Uterine smooth muscle cell (primary cell): ENCODE data around the gene DPPA5. TPM values are rescaled to one million over a fixed set of nuclear protein-coding genes. Genes with fewer than 3 reads are reported as not detected.

ENCODE experiments used
- total RNA-seq: library from RNA; depleted of rRNA; stranded (reverse); fragments of >200 nt; gene quantifications from 2 replicates; pipeline ENCODE4 v1.2.3, GENCODE V29; 2014

DPPA5 gene
- not detected in 2 replicates for total RNA-seq

GRCh38 chr6:73353636-73354593 lies at the start of gene DPPA5:
TSS of gene DPPA5 (minus strand) at chr6:73354276. CDS start at chr6:73354225, 51 bp downstream.

DNA sequence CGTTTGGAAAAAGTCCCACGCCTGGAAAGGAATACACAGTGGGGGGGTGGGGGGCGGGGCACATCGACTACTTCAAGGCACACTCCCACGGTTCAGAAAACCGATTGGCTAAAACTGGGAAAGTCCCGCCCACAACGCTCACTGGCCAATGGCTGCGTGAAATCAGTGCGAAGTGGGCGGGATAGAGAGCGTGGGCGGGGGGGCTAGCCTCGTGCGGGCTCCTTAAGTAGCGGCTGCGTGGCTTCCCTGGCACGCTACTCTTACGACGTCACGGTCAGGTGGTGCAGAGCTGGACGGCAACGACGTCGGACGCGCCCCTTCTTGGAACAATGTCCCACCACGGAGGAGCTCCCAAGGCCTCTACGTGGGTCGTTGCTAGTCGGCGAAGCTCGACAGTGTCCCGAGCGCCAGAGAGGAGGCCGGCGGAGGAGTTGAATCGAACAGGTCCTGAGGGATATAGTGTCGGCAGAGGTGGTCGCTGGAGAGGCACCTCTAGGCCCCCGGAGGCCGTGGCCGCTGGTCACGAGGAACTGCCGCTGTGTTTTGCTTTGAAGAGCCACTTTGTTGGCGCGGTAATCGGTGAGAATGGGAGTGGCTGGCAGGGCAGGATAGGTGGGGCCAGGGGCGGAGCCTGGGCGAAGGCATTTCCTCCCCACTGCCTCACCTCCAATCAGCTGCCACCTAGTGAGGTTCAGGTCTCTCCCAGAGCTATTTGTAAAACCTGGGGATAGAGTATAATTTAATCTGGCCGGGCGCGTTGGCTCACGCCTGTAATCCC lies 40.7 kb upstream of the DPPA5 start, which contains the start of gene DDX43:
Gene DDX43, plus strand, starts transcription at position 252 of the 778 bp plus-strand sequence. Its CDS starts 78 bp downstream, at position 330.

GRCh38 chr6:73369563-73369962 lies 15.5 kb upstream of the DPPA5 start, which contains the start of gene OOEP:
TSS of gene OOEP (minus strand) at chr6:73369897. CDS start at chr6:73369792, 105 bp downstream.

GRCh38 chr6:73362358-73362757 lies 8.3 kb upstream of the DPPA5 start, which contains the start of gene KHDC3L:
TSS of gene KHDC3L (plus strand) at chr6:73362658. CDS start at chr6:73362730, 72 bp downstream.

Other genes with a start within 250 kb of the DPPA5 start
- gene KHDC1L, start 128.8 kb downstream of the DPPA5 start, total RNA-seq = 0.50 TPM in 1 of 2 replicates, not detected in the other
- 3.9 and 6.2 TPM in 2 replicates for gene KHDC1, start 91.1 kb downstream of the DPPA5 start, total RNA-seq
- 0.12 TPM in 1 of 2 replicates, not detected in the other for gene KHDC3L, start 8.4 kb upstream of the DPPA5 start, total RNA-seq
- gene OOEP, start 15.6 kb upstream of the DPPA5 start, total RNA-seq = not detected in 2 replicates
- gene DDX43, start 40.6 kb upstream of the DPPA5 start, total RNA-seq = under 0.01 and 2.7 TPM in 2 replicates
- 6.1 and 7.4 TPM in 2 replicates for gene CGAS, start 98.0 kb upstream of the DPPA5 start, total RNA-seq
- 43.4 and 51.1 TPM in 2 replicates for gene MTO1, start 107.5 kb upstream of the DPPA5 start, total RNA-seq
- gene EEF1A1, start 166.8 kb upstream of the DPPA5 start, total RNA-seq = 18,177 and 24,670 TPM in 2 replicates